ENCODE data around the gene NDUFS3.

The NDUFS3 gene

DNA sequence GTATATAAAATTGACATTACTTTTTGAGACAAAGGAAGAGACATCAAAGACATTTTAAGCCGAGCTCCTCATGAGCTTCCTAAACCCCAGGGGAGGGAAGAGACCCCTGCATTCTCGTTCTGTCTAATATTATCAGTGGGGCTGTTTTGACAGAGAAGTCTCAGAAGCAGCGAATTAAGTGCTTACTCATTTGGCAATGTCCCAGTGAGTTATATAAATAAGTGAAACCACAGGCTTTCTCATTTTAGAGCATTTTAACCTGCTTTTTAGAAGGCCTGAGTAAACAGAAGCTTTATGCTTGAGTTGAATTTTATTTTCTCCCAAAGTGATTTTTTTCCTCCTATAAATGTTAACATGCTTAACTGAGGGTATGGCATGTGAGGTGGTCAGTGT lies 38.5 kb downstream of the NDUFS3 start:
- TF ChIP-seq, protein P1, sequence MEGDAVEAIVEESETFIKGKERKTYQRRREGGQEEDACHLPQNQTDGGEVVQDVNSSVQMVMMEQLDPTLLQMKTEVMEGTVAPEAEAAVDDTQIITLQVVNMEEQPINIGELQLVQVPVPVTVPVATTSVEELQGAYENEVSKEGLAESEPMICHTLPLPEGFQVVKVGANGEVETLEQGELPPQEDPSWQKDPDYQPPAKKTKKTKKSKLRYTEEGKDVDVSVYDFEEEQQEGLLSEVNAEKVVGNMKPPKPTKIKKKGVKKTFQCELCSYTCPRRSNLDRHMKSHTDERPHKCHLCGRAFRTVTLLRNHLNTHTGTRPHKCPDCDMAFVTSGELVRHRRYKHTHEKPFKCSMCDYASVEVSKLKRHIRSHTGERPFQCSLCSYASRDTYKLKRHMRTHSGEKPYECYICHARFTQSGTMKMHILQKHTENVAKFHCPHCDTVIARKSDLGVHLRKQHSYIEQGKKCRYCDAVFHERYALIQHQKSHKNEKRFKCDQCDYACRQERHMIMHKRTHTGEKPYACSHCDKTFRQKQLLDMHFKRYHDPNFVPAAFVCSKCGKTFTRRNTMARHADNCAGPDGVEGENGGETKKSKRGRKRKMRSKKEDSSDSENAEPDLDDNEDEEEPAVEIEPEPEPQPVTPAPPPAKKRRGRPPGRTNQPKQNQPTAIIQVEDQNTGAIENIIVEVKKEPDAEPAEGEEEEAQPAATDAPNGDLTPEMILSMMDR (IDR thresholded peaks at IDR 0.05; ENCODE audit: borderline replicate concordance, control extremely low read depth, extremely low read depth, insufficient read depth, missing control alignments) = no peak
- in situ Hi-C loops (cut with MboI; ENCODE audit: low sequenced_read_pairs, unreplicated experiment) = no loop called here
- DNase-seq (ENCODE audit: low spot score) = no peak

DNA sequence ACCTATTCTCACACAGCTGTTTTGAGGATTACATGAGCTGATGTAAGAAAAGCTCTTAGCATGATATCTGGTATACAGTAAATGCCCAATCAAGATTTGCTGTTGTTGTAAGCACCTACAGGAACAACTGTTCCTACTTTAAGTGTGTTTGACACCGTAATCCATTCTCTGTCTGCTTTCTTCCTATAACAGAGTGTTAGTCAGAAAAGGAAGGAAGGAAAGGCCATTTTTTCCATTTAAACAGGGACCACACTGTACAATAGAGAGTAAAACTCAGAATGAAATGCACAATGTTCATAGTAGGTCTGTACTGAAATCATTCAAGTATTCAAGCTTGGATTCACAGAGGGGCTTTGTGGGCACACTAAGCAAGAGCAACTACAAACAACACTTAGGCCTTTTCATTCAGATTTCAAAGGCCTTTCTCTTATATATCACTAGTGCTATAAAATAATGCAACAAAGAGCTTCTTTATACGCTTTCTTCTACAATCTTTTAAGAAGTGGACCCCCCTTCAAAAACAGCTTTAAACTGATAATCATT lies 42.0 kb downstream of the NDUFS3 start:
- TF ChIP-seq, protein P1 (IDR thresholded peaks at IDR 0.05; ENCODE audit: borderline replicate concordance, control extremely low read depth, extremely low read depth, insufficient read depth, missing control alignments) = no peak
- no peak for DNase-seq (ENCODE audit: low spot score)
- in situ Hi-C loops (cut with MboI; ENCODE audit: low sequenced_read_pairs, unreplicated experiment) = no loop called here

DNA sequence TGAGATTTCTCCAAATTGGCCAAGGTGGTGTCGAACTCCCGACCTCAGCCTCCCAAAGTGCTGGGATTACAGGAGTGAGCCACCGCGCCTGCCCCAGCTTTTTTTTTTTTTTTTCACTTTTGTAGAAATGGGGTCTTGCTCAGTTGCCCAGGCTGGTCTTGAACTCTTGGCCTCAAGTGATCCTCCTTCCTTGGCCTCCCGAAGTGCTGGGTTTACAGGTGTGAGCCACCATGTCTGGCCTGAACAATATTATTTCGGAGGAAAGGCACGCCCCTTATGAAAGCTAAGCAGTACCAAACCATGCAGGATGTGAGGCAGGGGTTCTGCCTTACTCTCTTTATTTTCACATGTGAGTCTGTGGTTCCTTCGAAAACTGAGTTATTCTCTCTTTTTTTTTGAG lies 47.4 kb downstream of the NDUFS3 start:
- in situ Hi-C loops (cut with MboI; ENCODE audit: low sequenced_read_pairs, unreplicated experiment) = no loop called here
- DNase-seq (ENCODE audit: low spot score) = no peak

DNA sequence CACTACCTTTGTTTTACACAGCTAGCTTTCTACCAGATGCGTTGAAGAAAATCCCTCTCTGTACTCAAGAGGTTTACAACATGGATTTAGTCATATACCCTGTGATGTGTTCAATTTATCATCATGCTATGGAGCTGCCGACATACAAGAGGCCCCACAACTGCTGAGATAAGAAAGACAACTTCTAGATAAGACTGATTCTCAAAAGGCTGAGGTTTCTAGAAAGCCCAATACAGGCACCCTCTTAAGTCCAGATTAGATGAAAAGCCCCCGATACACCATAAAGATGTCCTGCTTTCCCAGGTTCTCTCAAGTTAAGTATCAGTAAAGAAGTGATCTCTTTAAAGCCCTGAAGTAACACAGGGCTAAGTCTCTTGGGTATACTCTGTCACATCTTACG lies 49.2 kb downstream of the NDUFS3 start:
- TF ChIP-seq, protein P1 (IDR thresholded peaks at IDR 0.05; ENCODE audit: borderline replicate concordance, control extremely low read depth, extremely low read depth, insufficient read depth, missing control alignments) = no peak
- no peak for DNase-seq (ENCODE audit: low spot score)
- in situ Hi-C loops (cut with MboI; ENCODE audit: low sequenced_read_pairs, unreplicated experiment) = no loop called here

More for the DNA sequence above, 47.4 kb downstream of the NDUFS3 start:
- TF ChIP-seq, protein P1 (IDR thresholded peaks at IDR 0.05; ENCODE audit: borderline replicate concordance, control extremely low read depth, extremely low read depth, insufficient read depth, missing control alignments) = no peak

DNA sequence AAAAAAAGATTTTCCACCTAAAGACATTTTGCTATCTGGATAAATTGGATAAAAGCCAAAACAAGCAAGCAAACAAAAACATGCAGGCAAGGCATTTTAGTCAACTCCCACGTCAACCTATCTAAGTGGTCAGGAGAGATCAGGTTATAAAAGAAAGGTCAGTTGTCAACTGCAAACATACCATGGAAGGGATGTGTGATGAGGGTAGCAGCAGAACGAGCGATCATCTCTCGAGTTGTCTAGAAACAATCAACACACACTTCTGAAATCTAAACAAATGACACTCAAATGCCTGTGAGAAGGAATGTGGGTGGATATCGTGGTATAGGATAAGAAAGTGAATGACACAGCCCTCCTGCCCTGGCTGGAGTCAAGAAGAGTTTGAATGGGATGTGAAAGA lies 52.6 kb downstream of the NDUFS3 start:
- DNase-seq (ENCODE audit: low spot score) = no peak
- TF ChIP-seq, protein P1 (IDR thresholded peaks at IDR 0.05; ENCODE audit: borderline replicate concordance, control extremely low read depth, extremely low read depth, insufficient read depth, missing control alignments) = no peak
- in situ Hi-C loops (cut with MboI; ENCODE audit: low sequenced_read_pairs, unreplicated experiment) = no loop called here

Data from GM13976 (cell line).